SH-SY5Y (cell line): ENCODE results near the gene KCNN3.

Experiments used
- GATA2 ChIP-seq: IDR thresholded peaks from 2 replicates; pipeline ENCODE4 v1.6.1; 2011; ENCODE audit warnings: mild to moderate bottlenecking, low read depth, low read length
- GATA3 ChIP-seq: IDR thresholded peaks from 2 replicates; pipeline ENCODE4 v1.6.1; 2011; ENCODE audit warnings: low read depth, mild to moderate bottlenecking, low read length, moderate library complexity

DNA sequence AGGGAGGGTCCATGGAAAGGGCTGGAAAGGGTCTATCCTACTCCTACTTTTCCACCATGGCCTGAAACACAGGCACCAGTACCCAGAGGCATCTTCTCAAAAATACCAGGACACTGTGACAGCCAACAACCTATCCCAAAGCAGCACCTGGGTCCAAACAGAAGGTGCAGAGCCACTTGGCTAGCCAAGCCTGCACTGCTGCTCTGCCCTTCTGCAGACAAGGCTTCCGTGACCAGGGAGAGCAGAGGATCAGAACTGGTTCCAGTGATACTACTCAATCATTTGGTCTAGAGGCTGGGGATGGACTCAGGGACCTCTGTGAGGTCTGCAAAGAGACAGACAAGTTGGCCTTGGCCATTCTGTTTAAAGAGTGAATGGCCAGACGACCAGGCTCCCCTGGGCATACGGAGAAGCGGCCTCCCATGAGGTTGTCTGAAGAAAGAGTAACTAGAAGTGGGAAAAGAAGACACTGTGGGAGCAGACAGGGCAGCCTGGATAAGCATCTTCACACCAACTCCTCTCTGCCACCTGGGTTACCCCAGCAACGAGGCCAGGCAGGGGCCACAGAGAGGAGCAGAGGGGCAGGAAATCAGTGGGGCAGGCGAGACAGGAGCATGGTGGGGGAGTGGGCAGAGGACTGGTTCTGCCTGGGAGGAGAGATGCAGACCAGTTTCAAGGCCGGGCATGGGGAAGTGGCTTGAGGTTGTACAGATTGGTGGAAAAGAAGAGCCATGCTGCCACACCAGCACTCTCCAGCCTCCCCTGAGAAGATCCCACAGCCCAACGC is 5.7 kb downstream of the KCNN3 start:
- TF ChIP-seq GATA3 (no peak), GATA2 (no peak)
